Testis (tissue), 3 donors: ENCODE measurements around the gene DEFB113. TPM values are rescaled to one million over a fixed set of nuclear protein-coding genes. Genes with fewer than 3 reads are reported as not detected.

Experiments used
- DNase-seq: peaks from one replicate; pipeline ENCODE4 v3.0.0-alpha.2; 2019
- H3K27ac ChIP-seq, 2 donors: fragments of 200-600 bp; sonication (generic); one replicate each; pipeline ENCODE4 v1.5.1; 2019
- H3K27me3 ChIP-seq: fragments of 200-600 bp; sonication (generic); one replicate; pipeline ENCODE4 v1.5.1; 2019
- H3K36me3 ChIP-seq: fragments of 200-600 bp; sonication (generic); one replicate; pipeline ENCODE4 v1.5.1; 2017; ENCODE audit warnings: low read depth; ENCODE audit errors: missing control alignments
- H3K4me1 ChIP-seq: fragments of 200-600 bp; sonication (generic); one replicate; pipeline ENCODE4 v1.5.1; 2019
- H3K4me3 ChIP-seq, 2 donors: fragments of 200-600 bp; sonication (generic); one replicate each; pipeline ENCODE4 v1.5.1; 2017 to 2019
- H3K9me3 ChIP-seq: fragments of 200-600 bp; sonication (generic); one replicate; pipeline ENCODE4 v1.5.1; 2017
- CTCF ChIP-seq, 3 experiments: fragments of 450-650 bp in 2 of 3; fragments of 200-600 bp in 1 of 3; sonication (generic) in 1 of 3; IDR thresholded peaks; one replicate each; pipeline ENCODE4 v1.5.1; 2016 to 2019; ENCODE audit warnings: antibody characterized with exemption in 3 of 3, mild to moderate bottlenecking in 2 of 3, moderate library complexity in 1 of 3
- POLR2A ChIP-seq: fragments of 450-650 bp; IDR thresholded peaks from one replicate; pipeline ENCODE4 v1.6.1; 2017; ENCODE audit warnings: antibody characterized with exemption, mild to moderate bottlenecking, moderate library complexity
- WGBS, 2 donors: methylation state at CpG; one replicate each; pipeline ENCODE4 v1.1.5; 2018; 5-methylcytosine and 5-hydroxymethylcytosine counted together
- intact Hi-C: fragments of 100-400 bp; cut with DNase I; formaldehyde crosslinking; loops from one replicate; pipeline ENCODE4 v1.15.1; 2023; ENCODE audit warnings: low total_unique reads
- polyA plus RNA-seq: library from polyadenylated mRNA; stranded (reverse); fragments of 350-450 nt; fragmentation: Illumina TruSeq; extraction: RNeasy Lipid Tissue Mini Kit (QIAGEN cat#74804); gene quantifications from one replicate; pipeline ENCODE4 v1.2.3, GENCODE V29; 2014; ENCODE audit warnings: low read depth, low replicate concordance; ENCODE audit not compliant: insufficient read depth
- total RNA-seq, 2 donors: library from RNA; depleted of rRNA; stranded (reverse); fragments of >200 nt; gene quantifications; one replicate each; pipeline ENCODE4 v1.2.3, GENCODE V29; 2016

Gene DEFB113
- total and polyA plus RNA-seq, 3 donors from 2014 or later: not detected

GRCh38 chr6:49935387-49935786, 34.0 kb downstream of the DEFB113 start:
- no peak for DNase-seq
- no peaks in the 10 kb centered on the region for H3K9me3 ChIP-seq
- no peaks in the 10 kb centered on the region for H3K4me1 ChIP-seq
- intact Hi-C loops: no loop called here
- no peaks in the 10 kb centered on the region for H3K27me3 ChIP-seq
- H3K4me3 ChIP-seq: no peak overlapping the region
- H3K36me3 ChIP-seq: no peaks in the 10 kb centered on the region
- H3K27ac ChIP-seq: no peak overlapping the region
- TF ChIP-seq CTCF (IDR thresholded peaks at IDR 0.05) (no peak), POLR2A (no peak)
- WGBS, 2 donors: 72 to 86% methylated on average over 3 of the region's 3 CpGs

- DNase-seq: no peak
- WGBS, 2 donors: 38 to 39% methylated on average over 1 of the region's 1 CpG
Observed at GRCh38 chr6:49934770-49935169, 34.7 kb downstream of the DEFB113 start.

GRCh38 chr6:49933526-49933925, 35.9 kb downstream of the DEFB113 start:
- TF ChIP-seq CTCF (IDR thresholded peaks at IDR 0.05): no peak
- no peak for TF ChIP-seq POLR2A
- Histone ChIP-seq H3K4me1 (no peaks in the 10 kb centered on the region), H3K9me3 (no peaks in the 10 kb centered on the region), H3K27ac (no peak overlapping the region), H3K4me3 (no peak overlapping the region), H3K36me3 (no peaks in the 10 kb centered on the region), H3K27me3 (no peaks in the 10 kb centered on the region)
- intact Hi-C loops: no loop called here
- DNase-seq: no peak
- 63 to 75% methylated on average over 13 to 21 of the region's 21 CpGs for WGBS, 2 donors

More at GRCh38 chr6:49934770-49935169, 34.7 kb downstream of the DEFB113 start:
- no peak for TF ChIP-seq POLR2A
- TF ChIP-seq CTCF (IDR thresholded peaks at IDR 0.05): no peak
- H3K4me3 ChIP-seq: no peak overlapping the region
- no peaks in the 10 kb centered on the region for H3K36me3 ChIP-seq
- intact Hi-C loops: no loop called here
- H3K27me3 ChIP-seq: no peaks in the 10 kb centered on the region
- H3K27ac ChIP-seq: no peak overlapping the region
- H3K9me3 ChIP-seq: no peaks in the 10 kb centered on the region
- H3K4me1 ChIP-seq: no peaks in the 10 kb centered on the region

- TF ChIP-seq POLR2A (no peak), CTCF (IDR thresholded peaks at IDR 0.05) (no peak)
- Histone ChIP-seq H3K36me3 (no peaks in the 10 kb centered on the region), H3K4me3 (no peak overlapping the region), H3K27me3 (no peaks in the 10 kb centered on the region), H3K4me1 (no peaks in the 10 kb centered on the region), H3K27ac (no peak overlapping the region), H3K9me3 (no peaks in the 10 kb centered on the region)
- DNase-seq: no peak
- intact Hi-C loops: no loop called here
Observed at GRCh38 chr6:49929340-49929739, 40.1 kb downstream of the DEFB113 start.

GRCh38 chr6:49923826-49924225, 45.6 kb downstream of the DEFB113 start:
- no peak overlapping the region for H3K4me3 ChIP-seq
- no peak for DNase-seq
- TF ChIP-seq CTCF (IDR thresholded peaks at IDR 0.05) (no peak), POLR2A (no peak)
- intact Hi-C loops: no loop called here
- H3K36me3 ChIP-seq: no peaks in the 10 kb centered on the region
- H3K9me3 ChIP-seq: no peaks in the 10 kb centered on the region
- WGBS, 2 donors: 51 to 59% methylated on average over 3 of the region's 3 CpGs
- no peaks in the 10 kb centered on the region for H3K27me3 ChIP-seq
- no peak overlapping the region for H3K27ac ChIP-seq
- H3K4me1 ChIP-seq: no peaks in the 10 kb centered on the region
